Astrocyte (in vitro differentiated cells and primary cell): ENCODE data around the gene SETD1B.

Source experiments
- EZH2 ChIP-seq: IDR thresholded peaks from 2 replicates; pipeline ENCODE4 v1.6.1; 2012; ENCODE audit warnings: mild to moderate bottlenecking, low read length, inconsistent platforms; ENCODE audit not compliant: insufficient read depth
- TF ChIP-seq, protein P1 (sequence below): IDR thresholded peaks from 2 replicates; pipeline ENCODE4 v1.5.1; 2011; ENCODE audit warnings: low read depth, mild to moderate bottlenecking, inconsistent platforms, low read length, moderate library complexity; ENCODE audit not compliant: insufficient read depth

DNA sequence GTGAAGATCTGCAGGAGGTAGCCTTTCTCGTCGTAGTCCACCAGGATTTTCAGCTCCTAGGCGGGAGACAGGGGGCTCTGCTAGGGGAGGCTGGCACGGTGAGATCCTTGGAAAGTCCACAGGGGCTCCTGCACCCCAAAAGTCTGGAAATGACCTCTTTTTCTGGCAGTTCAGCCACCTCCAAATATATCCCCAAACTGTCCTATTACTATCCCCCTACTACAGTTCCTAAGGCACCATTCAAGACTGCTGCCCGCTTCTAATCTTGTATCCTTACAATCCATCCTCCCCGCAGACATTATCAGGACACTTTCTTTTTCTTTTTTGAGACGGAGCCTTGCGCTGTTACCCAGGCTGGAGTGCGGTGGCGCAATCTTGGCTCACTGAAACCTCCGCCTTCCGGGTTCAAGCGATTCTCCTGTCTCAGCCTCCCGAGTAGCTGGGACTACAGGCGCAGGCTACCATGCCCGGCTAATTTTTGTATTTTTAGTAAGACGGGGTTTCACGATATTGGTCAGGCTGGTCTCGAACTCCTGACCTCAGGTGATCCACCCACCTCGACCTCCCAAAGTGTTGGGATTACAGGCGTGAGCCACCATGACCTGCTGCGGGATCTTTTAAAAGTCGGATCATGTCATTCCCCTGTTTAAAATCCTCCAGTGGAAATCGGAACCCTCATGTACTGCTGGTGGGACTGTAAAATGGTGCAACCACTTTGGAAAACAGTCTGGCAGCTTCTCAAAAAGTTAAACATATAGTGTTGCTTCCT lies 36.4 kb downstream of the SETD1B start:
- TF ChIP-seq, protein P1, sequence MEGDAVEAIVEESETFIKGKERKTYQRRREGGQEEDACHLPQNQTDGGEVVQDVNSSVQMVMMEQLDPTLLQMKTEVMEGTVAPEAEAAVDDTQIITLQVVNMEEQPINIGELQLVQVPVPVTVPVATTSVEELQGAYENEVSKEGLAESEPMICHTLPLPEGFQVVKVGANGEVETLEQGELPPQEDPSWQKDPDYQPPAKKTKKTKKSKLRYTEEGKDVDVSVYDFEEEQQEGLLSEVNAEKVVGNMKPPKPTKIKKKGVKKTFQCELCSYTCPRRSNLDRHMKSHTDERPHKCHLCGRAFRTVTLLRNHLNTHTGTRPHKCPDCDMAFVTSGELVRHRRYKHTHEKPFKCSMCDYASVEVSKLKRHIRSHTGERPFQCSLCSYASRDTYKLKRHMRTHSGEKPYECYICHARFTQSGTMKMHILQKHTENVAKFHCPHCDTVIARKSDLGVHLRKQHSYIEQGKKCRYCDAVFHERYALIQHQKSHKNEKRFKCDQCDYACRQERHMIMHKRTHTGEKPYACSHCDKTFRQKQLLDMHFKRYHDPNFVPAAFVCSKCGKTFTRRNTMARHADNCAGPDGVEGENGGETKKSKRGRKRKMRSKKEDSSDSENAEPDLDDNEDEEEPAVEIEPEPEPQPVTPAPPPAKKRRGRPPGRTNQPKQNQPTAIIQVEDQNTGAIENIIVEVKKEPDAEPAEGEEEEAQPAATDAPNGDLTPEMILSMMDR: no peak
- TF ChIP-seq EZH2: no peak
